OCI-LY3 (cell line): ENCODE measurements around the gene PLEKHO1.

Experiments used
- EZH2phosphoT487 ChIP-seq: fragments of 200-600 bp; shearing (Covaris generic); IDR thresholded peaks from 2 replicates; pipeline ENCODE4 v1.6.1; 2018; ENCODE audit warnings: antibody characterized with exemption, mixed run types, low read depth
- TF ChIP-seq, protein P1 (sequence below): fragments of 200-600, 300-600 bp; sonication (generic); IDR thresholded peaks from 2 replicates; pipeline ENCODE4 v1.5.1; 2014; ENCODE audit warnings: antibody characterized with exemption, low read length, low read depth

DNA sequence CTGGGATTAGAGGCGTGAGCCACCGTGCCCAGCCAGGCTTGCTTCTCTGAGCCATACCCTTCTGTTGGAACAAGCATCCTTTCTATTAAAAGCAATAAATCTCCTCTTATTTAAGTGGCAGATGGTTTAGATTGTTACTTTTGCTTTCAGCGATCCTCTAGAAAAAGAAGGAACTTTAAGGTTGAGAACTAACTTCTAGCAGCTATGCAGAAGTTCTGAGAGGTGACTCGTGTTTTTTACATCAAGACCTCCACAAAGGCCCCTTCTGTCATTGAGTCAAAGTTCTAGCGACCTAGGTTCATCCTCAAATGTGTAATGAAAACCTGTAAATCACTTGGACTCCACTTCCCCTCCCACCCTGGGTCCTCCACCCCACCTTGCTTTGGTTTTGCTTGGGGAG is 30.8 kb downstream of the PLEKHO1 start:
- TF ChIP-seq, protein P1, sequence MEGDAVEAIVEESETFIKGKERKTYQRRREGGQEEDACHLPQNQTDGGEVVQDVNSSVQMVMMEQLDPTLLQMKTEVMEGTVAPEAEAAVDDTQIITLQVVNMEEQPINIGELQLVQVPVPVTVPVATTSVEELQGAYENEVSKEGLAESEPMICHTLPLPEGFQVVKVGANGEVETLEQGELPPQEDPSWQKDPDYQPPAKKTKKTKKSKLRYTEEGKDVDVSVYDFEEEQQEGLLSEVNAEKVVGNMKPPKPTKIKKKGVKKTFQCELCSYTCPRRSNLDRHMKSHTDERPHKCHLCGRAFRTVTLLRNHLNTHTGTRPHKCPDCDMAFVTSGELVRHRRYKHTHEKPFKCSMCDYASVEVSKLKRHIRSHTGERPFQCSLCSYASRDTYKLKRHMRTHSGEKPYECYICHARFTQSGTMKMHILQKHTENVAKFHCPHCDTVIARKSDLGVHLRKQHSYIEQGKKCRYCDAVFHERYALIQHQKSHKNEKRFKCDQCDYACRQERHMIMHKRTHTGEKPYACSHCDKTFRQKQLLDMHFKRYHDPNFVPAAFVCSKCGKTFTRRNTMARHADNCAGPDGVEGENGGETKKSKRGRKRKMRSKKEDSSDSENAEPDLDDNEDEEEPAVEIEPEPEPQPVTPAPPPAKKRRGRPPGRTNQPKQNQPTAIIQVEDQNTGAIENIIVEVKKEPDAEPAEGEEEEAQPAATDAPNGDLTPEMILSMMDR: no peak
- no peak for TF ChIP-seq EZH2phosphoT487
